GM21528 (cell line): ENCODE results near the gene STXBP1.

Source experiments
- ATAC-seq: cut with Tn5 transposase; IDR thresholded peaks from one replicate; pipeline ENCODE4 v1.9.1; 2021; ENCODE audit warnings: mild to moderate bottlenecking, moderate library complexity; ENCODE audit not compliant: unreplicated experiment, low FRiP score

The STXBP1 gene

DNA sequence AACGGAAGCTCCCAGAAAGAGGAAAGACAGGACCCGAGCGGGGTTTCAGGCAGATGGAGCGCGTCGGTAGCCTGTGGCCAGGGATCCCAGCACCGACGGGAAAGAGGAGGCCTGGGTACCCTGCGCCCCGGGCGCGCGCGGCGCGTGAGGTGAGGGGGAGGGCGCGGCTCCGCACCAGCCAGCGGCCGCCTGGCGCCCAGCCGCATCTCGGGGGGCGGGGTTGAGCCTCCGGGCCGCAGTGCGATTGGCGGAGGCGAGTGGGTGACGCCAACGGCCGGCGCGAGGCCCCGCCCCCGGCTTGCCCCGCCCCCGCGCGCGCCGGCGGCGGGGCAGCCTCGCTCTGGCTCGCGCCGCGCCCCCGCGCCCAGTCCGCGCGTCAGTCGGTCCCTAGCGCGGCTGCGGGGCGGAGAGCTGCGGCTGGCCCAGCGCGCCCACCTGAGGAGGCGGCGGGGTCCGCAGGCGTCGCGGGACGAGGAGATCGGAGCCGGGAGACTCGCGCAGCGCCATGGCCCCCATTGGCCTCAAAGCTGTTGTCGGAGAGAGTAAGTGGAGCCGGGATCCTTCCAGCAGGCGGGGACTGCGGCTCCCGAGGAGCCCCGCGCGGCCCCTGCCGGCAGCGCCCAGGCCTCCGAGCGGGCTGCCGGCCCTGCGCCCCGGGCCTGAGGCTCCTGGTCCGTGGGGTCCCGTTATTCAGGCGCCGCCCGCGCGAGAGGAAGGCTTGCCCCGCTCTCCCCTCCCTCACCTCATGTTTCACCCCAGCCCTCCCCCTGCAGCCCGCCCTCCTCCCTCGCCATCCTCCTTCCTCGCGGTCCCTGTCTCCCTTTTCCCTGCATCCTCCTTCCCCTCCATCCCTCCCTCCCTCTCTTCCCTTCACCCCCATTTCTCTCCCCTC, at the start of gene STXBP1:
Gene STXBP1 (plus strand): TSS at position 379 of the 892 bp plus-strand sequence. CDS start 127 bp downstream, at position 506.
- ATAC-seq: peak; percentile 83

DNA sequence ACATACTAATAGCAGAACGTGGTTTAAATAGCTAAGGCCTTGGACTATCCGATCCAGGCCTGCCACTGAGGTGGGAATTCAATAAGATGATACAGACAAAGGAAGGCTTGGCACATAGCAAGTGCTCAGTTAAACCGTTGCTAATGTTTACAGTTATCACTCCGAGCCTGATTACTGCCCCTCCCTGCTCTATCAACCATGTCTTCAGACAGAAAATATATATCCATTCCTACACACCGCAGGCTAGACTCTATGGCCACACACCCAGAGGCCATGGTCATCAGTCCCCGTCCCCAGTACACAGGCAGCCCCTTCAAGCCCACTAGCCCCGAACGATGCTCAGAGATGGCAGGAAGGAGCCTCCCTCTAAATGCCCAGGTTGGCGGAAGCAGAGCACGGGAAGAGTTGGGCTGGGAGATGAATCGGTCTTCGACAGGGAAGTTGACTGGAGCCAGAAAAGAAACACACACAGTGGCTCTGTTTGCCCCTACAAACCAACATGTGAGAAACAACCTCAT, 49.7 kb upstream of the STXBP1 start:
- ATAC-seq: no peak

DNA sequence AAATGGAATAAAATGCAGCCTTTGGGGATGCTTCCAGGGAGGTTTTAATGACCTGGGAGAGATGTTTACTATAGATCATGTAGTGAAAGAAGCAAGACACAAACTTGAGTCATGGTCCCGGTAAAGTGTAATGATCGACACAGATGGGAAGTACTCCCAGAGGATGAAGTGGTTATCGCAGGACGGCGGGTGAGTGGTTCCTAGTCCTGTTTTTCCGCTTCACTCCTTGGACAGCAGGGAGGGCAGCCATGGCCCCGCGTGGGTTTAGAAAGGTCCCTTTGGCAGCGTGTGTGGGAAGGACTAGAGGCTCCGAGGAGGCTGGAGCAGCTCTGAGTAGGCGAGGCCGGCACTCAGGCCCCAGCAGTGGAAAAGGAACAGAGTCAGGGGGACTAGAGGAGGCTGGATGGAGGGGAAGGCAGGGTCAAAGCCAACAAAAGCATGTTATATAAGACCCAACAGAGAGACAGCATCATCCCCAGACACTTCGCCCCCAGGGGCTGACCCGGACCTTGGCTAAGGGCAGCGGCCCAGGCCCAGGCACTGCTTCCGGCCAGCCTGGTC, 49.2 kb upstream of the STXBP1 start:
- ATAC-seq: no peak

DNA sequence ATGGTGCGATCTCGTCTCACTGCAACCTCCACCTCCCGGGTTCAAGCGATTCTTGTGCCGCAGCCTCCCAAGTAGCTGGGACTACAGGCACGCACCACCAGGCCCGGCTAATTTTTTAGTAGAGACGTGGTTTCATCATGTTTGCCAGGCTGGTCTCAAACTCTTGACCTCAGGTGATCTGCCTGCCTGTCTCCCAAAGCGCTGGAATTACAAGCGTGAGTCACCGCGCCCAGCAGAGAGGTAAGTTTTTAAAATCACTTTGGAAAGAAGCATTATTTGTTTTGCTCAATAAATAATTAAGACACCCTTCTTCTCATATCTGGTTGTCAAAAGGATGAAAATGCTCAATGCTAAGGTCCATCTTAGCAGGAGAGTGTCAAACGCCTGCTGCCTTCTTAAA, 48.5 kb upstream of the STXBP1 start:
- ATAC-seq: no peak

DNA sequence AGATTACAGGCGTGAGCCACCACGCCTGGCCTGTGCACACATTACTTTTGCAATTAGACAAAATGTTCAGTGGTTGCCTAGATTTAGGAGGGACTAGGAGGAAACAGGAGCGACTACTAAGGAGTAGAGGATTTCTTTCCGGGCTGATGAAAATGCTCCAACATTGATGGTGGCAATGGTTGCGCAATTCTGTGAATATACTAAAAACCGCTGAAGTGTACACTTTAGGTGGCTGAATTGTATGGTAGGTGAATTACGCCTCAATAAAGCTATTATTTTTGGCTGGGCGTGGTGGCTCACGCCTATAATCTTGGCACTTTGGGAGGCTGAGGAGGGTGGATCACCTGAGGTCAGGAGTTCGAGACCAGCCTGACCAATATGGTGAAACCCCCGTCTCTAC, 46.8 kb upstream of the STXBP1 start:
- ATAC-seq: no peak

DNA sequence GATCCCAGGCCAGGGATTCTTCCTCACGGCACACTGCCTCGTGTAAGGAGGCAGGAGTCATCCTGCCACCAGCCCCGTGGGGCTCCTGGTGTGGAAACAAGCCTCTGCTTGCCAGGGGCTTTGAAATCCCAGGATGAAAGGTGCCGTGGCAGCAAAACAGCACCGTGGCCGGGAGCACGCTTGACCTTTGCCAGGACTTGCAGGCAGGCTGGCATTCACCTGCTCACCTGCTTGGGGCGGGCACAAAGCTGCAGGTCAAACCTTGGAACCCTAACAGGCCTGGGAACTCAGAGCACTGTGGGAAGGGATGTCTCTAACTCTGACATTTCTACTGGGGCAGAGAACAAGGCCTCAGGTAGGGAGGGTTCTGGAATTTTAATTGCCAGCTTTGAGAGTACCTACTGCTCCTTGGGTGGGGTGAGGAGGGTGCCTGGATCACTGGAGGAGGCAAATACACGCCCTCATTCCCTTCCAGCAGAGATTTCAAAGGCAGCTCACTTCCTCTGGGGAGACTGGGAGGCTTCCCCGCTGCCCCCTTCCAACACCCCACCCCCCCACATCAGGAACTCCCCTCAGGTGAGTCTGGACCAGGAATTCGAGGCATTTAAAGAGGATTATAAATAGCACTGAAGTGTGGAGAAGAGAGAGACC, 45.6 kb upstream of the STXBP1 start:
- no peak for ATAC-seq

DNA sequence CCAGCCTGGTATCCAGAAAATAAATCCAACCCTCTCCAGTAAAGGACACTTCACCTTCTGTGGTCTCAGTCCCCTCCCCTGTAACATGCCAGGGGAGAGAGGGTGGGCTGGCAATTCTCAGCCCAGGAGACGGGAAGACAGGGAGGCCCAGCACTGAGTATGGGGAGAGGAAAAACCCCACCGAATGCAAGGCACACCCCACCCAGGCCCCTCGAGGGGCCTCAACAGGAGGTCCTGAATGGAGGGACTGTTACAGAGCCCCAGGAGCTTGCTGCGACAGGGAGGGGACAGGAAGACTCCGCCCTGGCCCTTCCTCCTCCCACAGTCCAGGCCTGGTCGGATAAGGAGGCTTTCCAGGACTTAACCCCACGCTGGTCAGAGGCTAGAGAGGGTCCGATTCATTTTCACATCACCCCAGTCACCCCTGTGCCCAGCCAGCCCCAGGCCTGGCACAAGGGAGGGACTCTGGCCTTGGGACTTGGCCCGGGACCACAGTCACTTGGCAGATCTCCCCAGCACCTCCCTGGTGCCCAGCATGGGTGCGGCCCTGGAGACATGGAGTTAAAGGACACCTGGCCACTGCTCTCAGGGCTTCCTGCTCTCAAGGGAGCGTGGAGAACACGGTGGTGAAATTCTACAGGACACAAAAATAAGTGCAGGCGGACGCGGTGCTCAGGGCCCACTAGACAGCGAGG, 44.9 kb upstream of the STXBP1 start:
- ATAC-seq: no peak

DNA sequence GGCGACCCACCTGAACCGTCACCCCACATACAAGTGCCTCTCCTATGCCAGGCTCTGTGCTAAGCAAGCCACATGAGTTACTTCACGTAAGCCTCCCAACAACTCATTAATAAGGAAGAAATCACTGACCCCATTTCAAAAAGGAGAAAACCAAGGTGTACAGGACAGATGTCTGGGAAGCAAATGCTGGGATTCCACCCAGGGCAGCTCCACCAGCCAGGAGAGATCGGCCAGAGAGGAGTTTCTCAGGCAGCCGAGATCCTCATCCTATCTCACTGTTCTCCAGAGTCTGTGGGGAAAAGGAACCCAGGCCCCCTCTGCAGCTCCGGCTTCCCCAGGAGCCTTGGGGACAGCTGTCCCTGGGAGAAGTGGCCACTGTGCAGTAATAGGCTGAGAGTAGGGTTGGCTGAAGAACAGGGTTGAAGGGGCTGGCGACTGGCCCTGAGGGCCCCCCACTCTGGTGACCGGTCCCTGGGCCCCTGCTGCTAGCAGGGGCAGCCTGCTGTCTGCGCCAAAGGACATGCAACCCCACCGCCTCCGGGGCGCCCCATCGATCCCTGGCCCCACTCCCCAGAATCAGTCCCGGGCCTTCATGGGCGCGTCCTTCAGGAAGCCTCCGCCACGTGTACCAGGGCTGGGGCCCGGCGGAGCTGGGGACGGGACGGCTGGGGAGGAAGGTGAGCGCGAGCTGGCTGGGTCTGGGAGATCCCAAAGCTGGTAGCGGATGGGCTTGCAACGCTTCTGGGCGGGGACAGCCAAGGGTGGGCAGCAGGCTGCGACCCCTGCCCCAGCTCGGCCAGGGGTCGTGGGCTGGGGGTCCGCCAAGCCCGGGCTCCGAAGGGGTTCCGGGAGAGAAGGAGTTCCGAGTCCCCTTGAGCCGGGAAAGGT, 44.1 kb upstream of the STXBP1 start:
- no peak for ATAC-seq

DNA sequence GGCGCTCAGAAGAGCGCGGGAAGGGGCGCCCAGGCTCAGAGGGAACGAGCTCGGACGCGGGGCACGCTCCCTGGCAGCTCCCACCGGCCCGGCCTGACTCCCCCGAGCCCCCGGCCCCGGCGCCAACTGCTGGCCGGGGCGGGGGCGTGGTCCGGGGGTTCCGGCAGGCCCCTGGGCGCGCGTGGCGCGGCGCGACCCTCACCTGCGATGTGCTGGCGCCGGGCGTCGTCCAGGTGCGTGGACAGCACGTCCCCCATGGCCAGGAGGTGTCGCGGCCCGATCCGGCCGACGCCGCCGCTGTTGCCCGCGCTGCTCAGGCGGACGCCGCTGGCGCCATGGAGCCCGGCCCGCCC, 43.5 kb upstream of the STXBP1 start:
- no peak for ATAC-seq

DNA sequence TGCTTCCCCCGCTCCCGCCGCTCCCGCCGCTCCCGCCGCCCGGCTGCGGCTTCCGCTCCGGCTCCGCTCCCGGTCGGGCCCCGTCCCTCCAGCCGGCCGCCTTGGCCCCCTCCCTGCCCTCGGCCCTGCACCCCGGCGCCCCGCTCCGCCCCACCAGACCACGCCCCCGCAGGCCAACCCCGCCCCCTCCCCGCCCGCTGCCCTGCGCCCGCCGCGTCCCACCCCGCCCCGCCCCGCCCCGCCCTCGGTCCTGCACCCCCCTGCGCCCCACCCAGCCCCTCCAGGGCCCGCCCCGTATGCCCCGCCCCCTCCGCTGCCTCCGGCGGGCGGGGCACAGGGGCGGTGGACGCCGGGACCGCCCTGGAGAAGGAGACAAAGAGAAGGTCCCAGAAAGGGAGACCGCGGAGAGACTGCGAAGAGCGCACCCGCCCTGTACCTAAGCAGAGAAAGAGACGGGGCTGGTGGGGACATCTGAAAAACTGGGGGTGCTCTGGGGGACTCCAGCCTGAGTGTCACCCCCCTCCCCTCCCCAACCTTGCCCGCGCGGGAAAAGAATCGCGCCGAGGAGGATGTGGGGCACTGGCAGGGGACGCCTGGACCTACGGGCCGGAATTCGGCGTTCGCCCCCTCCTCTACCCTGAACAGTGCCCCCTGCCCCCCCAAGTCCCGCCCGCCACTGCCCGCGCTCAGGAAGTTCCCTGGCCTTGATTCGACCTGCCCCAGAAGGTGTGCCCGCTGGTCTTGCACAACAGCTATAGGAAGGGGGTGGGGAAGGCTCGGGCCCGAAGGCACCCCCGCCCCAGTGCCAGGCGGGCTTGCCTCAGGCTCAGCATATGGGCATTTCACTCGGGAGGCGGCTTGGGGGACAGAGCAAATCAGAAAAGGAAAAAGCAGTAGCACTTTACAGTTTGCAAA, 42.8 kb upstream of the STXBP1 start:
- ATAC-seq: no peak

DNA sequence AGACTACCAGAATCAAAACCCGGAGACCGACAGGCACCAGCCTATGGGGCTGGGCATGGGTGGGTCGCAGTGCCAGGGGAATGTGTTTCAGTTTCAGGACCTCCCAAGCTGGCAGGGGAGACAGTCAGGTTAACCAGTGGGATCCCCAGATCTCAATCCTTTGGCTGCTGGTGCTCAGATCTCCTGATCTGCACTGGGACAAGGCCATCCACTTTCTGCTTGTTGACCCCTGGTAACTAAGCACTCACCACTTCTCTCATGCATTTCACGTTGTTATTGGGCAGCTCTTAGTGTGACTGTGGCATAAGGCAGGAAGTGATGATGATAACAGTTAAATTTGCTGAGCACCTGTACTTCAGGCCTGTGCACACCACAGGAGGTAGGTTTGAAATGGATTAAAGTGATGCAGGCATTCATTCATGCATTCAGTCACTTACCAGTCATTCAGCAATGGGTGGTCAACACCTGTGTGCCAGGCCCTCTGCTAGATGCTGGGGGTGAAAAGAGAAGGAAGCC, 42.1 kb upstream of the STXBP1 start:
- no peak for ATAC-seq

DNA sequence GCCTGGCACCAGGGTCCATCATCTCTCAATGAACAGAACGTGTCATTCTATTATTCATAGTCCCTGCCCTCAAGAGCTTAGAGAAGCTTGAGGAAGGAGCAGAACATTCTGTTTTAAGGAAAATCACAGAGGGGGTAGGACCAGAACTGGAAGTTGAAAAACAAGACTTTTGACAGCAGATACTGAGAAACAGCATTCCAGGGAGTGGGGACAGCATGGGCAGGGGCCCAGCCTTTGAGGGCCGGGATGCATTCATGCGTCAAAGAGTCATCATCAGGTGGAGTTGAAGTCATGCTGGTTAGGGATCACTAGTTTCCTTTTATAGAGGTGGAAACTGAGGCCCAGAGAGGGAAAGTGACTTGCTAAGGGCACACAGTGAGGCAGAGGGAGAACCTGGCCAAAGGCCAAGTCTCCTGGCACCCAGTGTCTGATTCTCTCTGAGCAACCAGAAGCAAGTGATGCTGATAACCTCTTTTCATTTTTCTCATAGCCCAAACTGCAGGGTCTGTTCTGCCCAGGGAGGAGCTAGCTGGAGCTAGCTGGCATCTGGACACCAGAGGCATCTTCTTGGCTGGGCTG, 41.5 kb upstream of the STXBP1 start:
- ATAC-seq: no peak

DNA sequence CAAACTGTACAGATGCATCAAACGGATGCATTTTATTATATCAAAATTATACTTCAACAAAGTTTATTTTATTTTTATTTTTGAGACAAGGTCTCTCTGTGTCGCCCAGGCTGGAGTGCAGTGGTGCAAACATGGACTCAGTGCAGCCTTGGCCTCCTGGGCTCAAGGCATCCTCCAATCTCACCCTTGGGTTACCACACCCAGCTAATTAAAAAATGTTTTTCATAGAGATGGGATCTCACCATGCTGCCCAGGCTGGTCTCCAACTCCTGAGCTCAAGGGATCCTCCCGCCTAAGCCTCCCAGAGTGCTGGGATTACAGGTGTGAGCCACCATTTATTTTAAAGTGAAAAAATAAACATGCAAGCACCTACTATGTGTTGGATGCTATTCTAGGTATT, 40.1 kb upstream of the STXBP1 start:
- ATAC-seq: no peak

DNA sequence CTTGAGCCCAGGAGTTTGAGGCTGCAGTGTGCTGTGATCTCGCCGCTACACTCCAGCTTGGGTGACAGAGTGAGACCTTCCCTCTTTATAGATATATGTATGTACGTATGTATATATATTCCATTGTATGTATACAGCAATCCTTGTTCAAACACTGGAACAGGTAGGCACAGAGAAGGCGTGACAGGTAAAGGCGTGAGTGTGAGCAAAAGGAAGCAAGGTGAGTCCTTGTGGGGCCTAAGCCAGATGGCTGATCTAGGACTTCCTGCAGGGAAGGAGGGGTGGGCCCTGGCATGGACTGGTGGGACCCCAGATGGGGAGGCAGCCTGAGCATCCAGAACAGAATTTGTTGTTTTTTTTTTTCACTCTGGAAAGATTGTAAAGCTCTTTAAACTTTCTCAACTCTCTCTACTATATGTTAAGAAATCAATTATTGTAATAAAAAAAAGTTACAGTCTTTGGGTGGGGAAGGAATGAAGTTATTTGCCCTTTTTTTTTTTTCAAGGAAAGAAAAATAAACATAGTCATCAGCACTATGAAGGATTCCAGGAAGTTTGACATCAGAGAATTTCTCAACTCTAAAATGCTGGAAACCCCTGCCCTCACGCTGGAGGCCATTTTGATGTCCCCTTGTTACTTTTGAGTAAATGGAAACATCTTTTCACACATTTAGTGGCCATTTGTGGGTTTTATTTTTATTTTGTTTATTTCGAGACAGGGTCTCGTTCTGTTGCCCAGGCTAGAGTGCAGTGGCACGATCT, 38.9 kb upstream of the STXBP1 start:
- no peak for ATAC-seq

DNA sequence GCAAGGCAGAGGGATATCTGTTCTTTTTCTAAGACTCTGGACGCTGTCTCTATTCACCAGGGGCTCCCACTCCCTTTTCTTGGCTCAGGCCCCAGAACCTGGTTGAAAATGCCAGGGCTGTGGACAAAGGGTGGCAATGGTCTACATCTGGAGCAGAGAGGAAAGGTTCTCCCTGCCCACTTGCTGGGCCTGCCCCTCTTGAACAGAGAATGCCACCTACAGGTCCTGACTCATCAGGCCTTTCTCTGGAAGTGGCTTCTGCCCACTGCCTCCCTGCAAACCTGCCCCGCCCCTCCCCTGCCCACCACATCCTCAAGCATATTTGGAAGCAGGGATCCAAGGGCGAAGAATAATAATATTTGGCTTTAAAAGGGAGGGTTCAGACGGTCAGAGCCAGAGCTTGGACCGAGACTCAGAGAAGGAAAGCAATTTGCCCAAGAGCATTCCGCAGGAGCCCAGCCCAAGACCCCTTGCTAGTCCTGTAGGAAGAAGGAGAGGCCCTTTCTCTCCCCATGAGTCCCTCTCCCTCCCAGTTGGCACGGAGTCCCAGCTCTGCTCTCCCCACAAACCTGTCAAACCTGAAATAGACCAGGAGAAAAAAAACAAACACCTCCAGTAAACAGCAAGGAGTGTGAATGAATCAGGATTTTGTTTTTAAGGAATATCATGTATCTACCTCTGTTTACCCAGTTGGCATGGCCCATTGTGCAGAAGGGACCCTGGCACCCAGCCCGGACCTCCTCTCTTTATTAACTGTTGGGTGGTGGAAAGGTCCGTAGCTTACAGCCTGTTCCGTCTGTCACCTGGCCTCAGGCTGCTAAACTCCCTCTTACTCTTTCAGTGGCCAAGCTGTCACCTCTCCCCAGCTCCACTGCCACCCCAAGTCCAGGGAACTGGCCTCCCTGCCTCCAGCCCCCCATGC, 37.7 kb upstream of the STXBP1 start:
- ATAC-seq: no peak
